ENCODE data around the gene TRAF3. TPM values are rescaled to one million over a fixed set of nuclear protein-coding genes. Genes with fewer than 3 reads are reported as not detected.

TRAF3 gene, protein sequence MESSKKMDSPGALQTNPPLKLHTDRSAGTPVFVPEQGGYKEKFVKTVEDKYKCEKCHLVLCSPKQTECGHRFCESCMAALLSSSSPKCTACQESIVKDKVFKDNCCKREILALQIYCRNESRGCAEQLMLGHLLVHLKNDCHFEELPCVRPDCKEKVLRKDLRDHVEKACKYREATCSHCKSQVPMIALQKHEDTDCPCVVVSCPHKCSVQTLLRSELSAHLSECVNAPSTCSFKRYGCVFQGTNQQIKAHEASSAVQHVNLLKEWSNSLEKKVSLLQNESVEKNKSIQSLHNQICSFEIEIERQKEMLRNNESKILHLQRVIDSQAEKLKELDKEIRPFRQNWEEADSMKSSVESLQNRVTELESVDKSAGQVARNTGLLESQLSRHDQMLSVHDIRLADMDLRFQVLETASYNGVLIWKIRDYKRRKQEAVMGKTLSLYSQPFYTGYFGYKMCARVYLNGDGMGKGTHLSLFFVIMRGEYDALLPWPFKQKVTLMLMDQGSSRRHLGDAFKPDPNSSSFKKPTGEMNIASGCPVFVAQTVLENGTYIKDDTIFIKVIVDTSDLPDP
- 7.5 and 8.6 TPM in 2 replicates for polyA plus RNA-seq (2013)

DNA sequence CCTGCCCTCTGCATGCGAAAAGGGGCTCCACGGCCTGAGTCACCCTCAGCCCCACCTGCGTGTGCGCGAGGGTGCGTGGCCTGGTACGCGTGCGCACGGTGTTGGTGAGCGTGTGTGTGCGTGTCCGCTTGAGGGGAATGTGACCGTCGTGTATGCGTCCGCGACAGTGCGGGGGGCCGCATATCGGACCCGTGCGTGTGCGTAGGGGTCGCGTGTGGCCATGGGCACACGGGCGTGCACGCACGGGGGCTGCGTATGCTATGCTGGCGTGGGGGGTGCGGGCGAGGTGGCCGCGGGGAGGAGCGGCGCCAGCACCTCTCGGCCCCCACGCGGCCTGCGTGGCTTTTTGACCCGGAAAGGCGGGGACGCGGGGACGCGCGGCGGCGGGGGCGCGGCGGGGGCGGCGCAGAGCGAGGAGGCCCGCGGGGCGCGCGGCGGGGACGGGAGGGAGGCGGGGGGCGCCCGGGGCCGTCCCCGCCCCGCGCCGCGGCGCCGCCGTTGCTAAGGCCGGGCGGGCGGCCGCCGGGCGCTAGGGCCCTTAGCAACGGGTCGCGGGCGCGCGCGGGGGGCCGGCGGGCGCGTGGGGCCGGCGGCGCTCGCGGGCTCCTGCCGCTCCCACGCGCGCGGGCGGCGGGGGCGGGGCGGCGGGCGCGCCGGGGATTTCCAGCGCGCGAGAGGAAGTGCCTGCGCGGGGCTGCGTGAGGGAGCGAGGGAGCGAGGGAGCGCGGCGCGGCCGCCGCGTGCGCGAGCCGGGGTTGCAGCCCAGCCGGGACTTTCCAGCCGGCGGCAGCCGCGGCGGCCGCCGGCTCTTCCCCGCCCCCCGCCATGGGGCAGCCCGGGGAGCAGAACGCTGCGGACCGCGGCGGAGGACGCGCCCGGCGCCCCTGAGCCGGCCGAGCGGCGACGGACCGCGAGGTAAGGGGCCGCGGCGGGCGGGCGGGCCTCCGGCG, at the start of gene TRAF3:
TRAF3 (plus strand) TSS at position 689 of the 950 bp plus-strand sequence. CDS start 92,753 bp downstream, outside the sequence.
- peak within 1 kb of the TSS; percentile 4 for H2AK5ac ChIP-seq (ENCODE audit: low read length)
- H2AFZ ChIP-seq (ENCODE audit: insufficient read depth, low read length, poor library complexity): peak within 1 kb of the TSS; percentile 71
- peak within 1 kb of the TSS; percentile 28 for H2BK12ac ChIP-seq (ENCODE audit: low read length)
- H4K91ac ChIP-seq (ENCODE audit: low read depth, low read length): peak within 1 kb of the TSS; percentile 60
- H3K4me1 ChIP-seq (ENCODE audit: control insufficient read depth in 1 of 2, insufficient read depth in 2 of 2, low read length in 2 of 2): peaks cover 10 to 18% of the 10 kb centered on the region in 2 experiments
- H3K27ac ChIP-seq (ENCODE audit: low read depth, low read length): no peak within 1 kb of the TSS
- H3K4me3 ChIP-seq (ENCODE audit: low read depth, low read length): peak within 1 kb of the TSS; percentile 79
- WGBS (ENCODE audit: extremely low coverage, insufficient coverage, insufficient read length): no CpG with 5 or more reads among the region's 163 CpGs
- H3K9me3 ChIP-seq (ENCODE audit: insufficient read depth, low read depth, low read length): peaks cover 3% of the 10 kb centered on the region
- H3K9ac ChIP-seq (ENCODE audit: low read length): peak within 1 kb of the TSS; percentile 80
- H2BK120ac ChIP-seq (ENCODE audit: insufficient read depth, low read length, poor library complexity): peak within 1 kb of the TSS; percentile 30
- peaks cover 7% of the 10 kb centered on the region for H3K79me1 ChIP-seq (ENCODE audit: low read length)
- H3K36me3 ChIP-seq (ENCODE audit: control insufficient read depth in 1 of 2, insufficient read depth in 2 of 2, low read length in 2 of 2): no peaks in the 10 kb centered on the region
- no peak within 1 kb of the TSS for H2BK5ac ChIP-seq (ENCODE audit: low read depth, low read length, poor library complexity)
- no peaks in the 10 kb centered on the region for H3K27me3 ChIP-seq (ENCODE audit: insufficient read depth, low read length)
- peak; percentile 72 to 81 for DNase-seq
- H3K4me2 ChIP-seq (ENCODE audit: low read length): peak within 1 kb of the TSS; percentile 93
- no peak within 1 kb of the TSS for H3K23ac ChIP-seq (ENCODE audit: low read length)
- peak within 1 kb of the TSS; percentile 52 for H3K18ac ChIP-seq (ENCODE audit: low read length)
- H3K14ac ChIP-seq (ENCODE audit: low read length): peak within 1 kb of the TSS; percentile 50
- peak within 1 kb of the TSS; percentile 55 for H4K12ac ChIP-seq (ENCODE audit: low read depth, low read length)
- peak within 1 kb of the TSS; percentile 60 for H4K8ac ChIP-seq (ENCODE audit: low read depth, low read length)
- peaks cover 4% of the 10 kb centered on the region for H3K79me2 ChIP-seq (ENCODE audit: control insufficient read depth, insufficient read depth, low read length, poor library complexity)
- peak within 1 kb of the TSS; percentile 22 for H3K4ac ChIP-seq (ENCODE audit: low read depth, low read length)

DNA sequence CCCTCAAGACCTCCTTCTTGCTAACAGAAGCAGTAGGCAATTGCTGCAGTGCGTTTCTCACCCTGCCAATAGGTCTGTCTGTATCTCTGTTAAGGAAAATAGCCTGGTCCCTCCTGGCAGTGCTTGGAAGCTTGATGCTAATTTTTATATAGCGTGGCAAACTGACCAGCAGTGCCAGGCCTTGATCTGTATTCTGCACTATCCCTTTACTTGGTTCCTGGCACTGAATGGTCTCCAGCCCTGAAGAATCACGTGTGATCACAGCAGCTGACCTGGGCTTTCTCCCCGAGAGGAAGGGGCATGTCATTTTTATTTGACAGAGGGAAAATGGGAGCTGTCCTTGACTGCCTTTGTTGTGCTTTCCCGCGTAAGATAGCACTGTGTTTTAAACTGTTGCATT, 48.7 kb upstream of the TRAF3 start:
- no peak overlapping the region for H3K23ac ChIP-seq (ENCODE audit: low read length)
- no peak overlapping the region for H4K8ac ChIP-seq (ENCODE audit: low read depth, low read length)
- no peaks in the 10 kb centered on the region for H3K27me3 ChIP-seq (ENCODE audit: insufficient read depth, low read length)
- H3K36me3 ChIP-seq (ENCODE audit: control insufficient read depth in 1 of 2, insufficient read depth in 2 of 2, low read length in 2 of 2): peaks cover 49 to 59% of the 10 kb centered on the region in 2 experiments
- H3K9me3 ChIP-seq (ENCODE audit: insufficient read depth, low read depth, low read length): no peaks in the 10 kb centered on the region
- peaks cover 7 to 8% of the 10 kb centered on the region in 2 experiments for H3K4me1 ChIP-seq (ENCODE audit: control insufficient read depth in 1 of 2, insufficient read depth in 2 of 2, low read length in 2 of 2)
- H3K27ac ChIP-seq (ENCODE audit: low read depth, low read length): no peak overlapping the region
- H3K79me1 ChIP-seq (ENCODE audit: low read length): peaks cover 2% of the 10 kb centered on the region
- no peak overlapping the region for H4K12ac ChIP-seq (ENCODE audit: low read depth, low read length)
- no peak overlapping the region for H2AK5ac ChIP-seq (ENCODE audit: low read length)
- H3K79me2 ChIP-seq (ENCODE audit: control insufficient read depth, insufficient read depth, low read length, poor library complexity): no peaks in the 10 kb centered on the region
- no peak overlapping the region for H3K4ac ChIP-seq (ENCODE audit: low read depth, low read length)
- H3K18ac ChIP-seq (ENCODE audit: low read length): no peak overlapping the region
- H2AFZ ChIP-seq (ENCODE audit: insufficient read depth, low read length, poor library complexity): no peak overlapping the region
- DNase-seq: no peak
- WGBS (ENCODE audit: extremely low coverage, insufficient coverage, insufficient read length): no CpG with 5 or more reads among the region's 6 CpGs
- H3K4me3 ChIP-seq (ENCODE audit: low read depth, low read length): no peak overlapping the region
- no peak overlapping the region for H3K4me2 ChIP-seq (ENCODE audit: low read length)
- H3K9ac ChIP-seq (ENCODE audit: low read length): no peak overlapping the region
- H2BK120ac ChIP-seq (ENCODE audit: insufficient read depth, low read length, poor library complexity): no peak overlapping the region
- no peak overlapping the region for H2BK12ac ChIP-seq (ENCODE audit: low read length)
- no peak overlapping the region for H3K14ac ChIP-seq (ENCODE audit: low read length)
- H2BK5ac ChIP-seq (ENCODE audit: low read depth, low read length, poor library complexity): no peak overlapping the region
- no peak overlapping the region for H4K91ac ChIP-seq (ENCODE audit: low read depth, low read length)

DNA sequence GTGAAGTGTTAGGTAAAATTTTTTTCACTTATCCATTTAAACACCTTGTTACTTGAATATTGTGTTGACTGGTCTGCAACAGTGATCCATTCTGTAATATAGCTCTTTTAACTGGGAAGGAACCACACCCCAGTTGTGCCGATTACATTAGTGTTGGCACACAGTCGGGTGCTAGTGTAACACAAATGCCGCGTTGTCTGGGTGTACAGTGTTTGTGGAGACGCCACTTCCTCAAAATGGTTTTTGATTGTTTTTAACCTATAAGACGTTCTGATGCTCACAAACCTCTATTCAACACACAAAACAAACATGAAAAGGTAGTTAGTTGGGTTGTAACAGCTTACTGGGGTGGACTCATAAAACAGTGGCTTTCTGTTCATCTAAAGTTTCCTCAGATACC, 48.0 kb upstream of the TRAF3 start:
- Histone ChIP-seq H3K14ac (ENCODE audit: low read length) (no peak overlapping the region), H3K27me3 (ENCODE audit: insufficient read depth, low read length) (no peaks in the 10 kb centered on the region), H4K91ac (ENCODE audit: low read depth, low read length) (no peak overlapping the region), H3K9me3 (ENCODE audit: insufficient read depth, low read depth, low read length) (no peaks in the 10 kb centered on the region), H3K79me1 (ENCODE audit: low read length) (peaks cover 2% of the 10 kb centered on the region), H2BK5ac (ENCODE audit: low read depth, low read length, poor library complexity) (no peak overlapping the region), H3K18ac (ENCODE audit: low read length) (no peak overlapping the region), H2BK120ac (ENCODE audit: insufficient read depth, low read length, poor library complexity) (no peak overlapping the region), H3K4me2 (ENCODE audit: low read length) (no peak overlapping the region), H2AK5ac (ENCODE audit: low read length) (no peak overlapping the region), H2AFZ (ENCODE audit: insufficient read depth, low read length, poor library complexity) (no peak overlapping the region), H3K9ac (ENCODE audit: low read length) (no peak overlapping the region), H3K4ac (ENCODE audit: low read depth, low read length) (no peak overlapping the region), H3K4me3 (ENCODE audit: low read depth, low read length) (no peak overlapping the region), H3K36me3 (ENCODE audit: control insufficient read depth in 1 of 2, insufficient read depth in 2 of 2, low read length in 2 of 2) (peaks cover 48 to 60% of the 10 kb centered on the region in 2 experiments), H2BK12ac (ENCODE audit: low read length) (no peak overlapping the region), H4K12ac (ENCODE audit: low read depth, low read length) (no peak overlapping the region), H3K23ac (ENCODE audit: low read length) (no peak overlapping the region), H3K27ac (ENCODE audit: low read depth, low read length) (no peak overlapping the region), H3K79me2 (ENCODE audit: control insufficient read depth, insufficient read depth, low read length, poor library complexity) (no peaks in the 10 kb centered on the region), H4K8ac (ENCODE audit: low read depth, low read length) (no peak overlapping the region), H3K4me1 (ENCODE audit: control insufficient read depth in 1 of 2, insufficient read depth in 2 of 2, low read length in 2 of 2) (peaks cover 7 to 8% of the 10 kb centered on the region in 2 experiments)
- WGBS (ENCODE audit: extremely low coverage, insufficient coverage, insufficient read length): no CpG with 5 or more reads among the region's 6 CpGs
- DNase-seq: no peak

DNA sequence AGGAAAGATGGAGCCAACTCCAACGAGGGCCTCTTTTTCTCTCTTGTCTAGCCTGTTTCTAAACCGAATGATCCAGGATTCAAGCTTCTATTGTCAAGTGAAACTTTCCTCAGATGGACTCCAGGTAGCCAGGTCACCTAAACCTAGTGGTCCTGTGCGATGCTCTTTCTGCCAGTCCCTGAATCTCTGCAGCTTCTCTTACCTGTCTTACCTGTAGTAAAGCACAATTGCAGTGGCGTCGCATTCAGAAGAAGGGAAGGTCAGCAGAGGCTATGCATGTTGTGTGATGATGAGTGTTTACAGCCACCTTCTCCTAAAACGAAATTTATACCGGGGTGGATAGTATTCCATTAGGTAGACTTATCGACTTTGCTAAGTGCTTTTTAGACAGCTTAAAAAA, 47.4 kb upstream of the TRAF3 start:
- Histone ChIP-seq H3K4me3 (ENCODE audit: low read depth, low read length) (no peak overlapping the region), H4K8ac (ENCODE audit: low read depth, low read length) (no peak overlapping the region), H2BK12ac (ENCODE audit: low read length) (no peak overlapping the region), H3K79me1 (ENCODE audit: low read length) (peaks cover 2% of the 10 kb centered on the region), H4K12ac (ENCODE audit: low read depth, low read length) (no peak overlapping the region), H2BK5ac (ENCODE audit: low read depth, low read length, poor library complexity) (no peak overlapping the region), H3K79me2 (ENCODE audit: control insufficient read depth, insufficient read depth, low read length, poor library complexity) (no peaks in the 10 kb centered on the region), H2BK120ac (ENCODE audit: insufficient read depth, low read length, poor library complexity) (no peak overlapping the region), H4K91ac (ENCODE audit: low read depth, low read length) (no peak overlapping the region), H2AFZ (ENCODE audit: insufficient read depth, low read length, poor library complexity) (no peak overlapping the region), H3K4me2 (ENCODE audit: low read length) (no peak overlapping the region), H3K27ac (ENCODE audit: low read depth, low read length) (no peak overlapping the region), H3K36me3 (ENCODE audit: control insufficient read depth in 1 of 2, insufficient read depth in 2 of 2, low read length in 2 of 2) (peaks cover 49 to 62% of the 10 kb centered on the region in 2 experiments), H3K9ac (ENCODE audit: low read length) (no peak overlapping the region), H3K27me3 (ENCODE audit: insufficient read depth, low read length) (no peaks in the 10 kb centered on the region), H3K14ac (ENCODE audit: low read length) (no peak overlapping the region), H3K18ac (ENCODE audit: low read length) (no peak overlapping the region), H2AK5ac (ENCODE audit: low read length) (no peak overlapping the region), H3K4me1 (ENCODE audit: control insufficient read depth in 1 of 2, insufficient read depth in 2 of 2, low read length in 2 of 2) (peaks cover 7 to 8% of the 10 kb centered on the region in 2 experiments), H3K23ac (ENCODE audit: low read length) (no peak overlapping the region), H3K9me3 (ENCODE audit: insufficient read depth, low read depth, low read length) (no peaks in the 10 kb centered on the region), H3K4ac (ENCODE audit: low read depth, low read length) (no peak overlapping the region)
- no peak for DNase-seq
- WGBS (ENCODE audit: extremely low coverage, insufficient coverage, insufficient read length): no CpG with 5 or more reads among the region's 8 CpGs
